GM04504 (cell line): ENCODE data around the gene SDHAF1.
A peak's percentile ranks its signal among the peaks of the same experiment; 100 is the strongest.
"Not testable (repeated sequence)": the region's sequence is repeated elsewhere in the genome, so short reads cannot be mapped to it uniquely, and the experiment has no call there.

Source experiments
- DNase-seq: peaks from one replicate; pipeline ENCODE4 v3.0.0-alpha.2; 2012; ENCODE audit warnings: low read depth

SDHAF1 gene

GRCh38 chr19:35995048-35995993 lies at the start of gene SDHAF1:
Gene SDHAF1, plus strand, starts transcription at chr19:35995188. Its CDS starts 87 bp downstream, at chr19:35995275.
- peak; percentile 79 for DNase-seq

- no peak for DNase-seq
Observed at GRCh38 chr19:35946203-35946602, 48.8 kb upstream of the SDHAF1 start.

- DNase-seq, result no peak
Observed at GRCh38 chr19:35949131-35949530, 45.9 kb upstream of the SDHAF1 start.

GRCh38 chr19:35955881-35956634 lies 38.9 kb upstream of the SDHAF1 start:
- no peak for DNase-seq

GRCh38 chr19:35957411-35957810 lies 37.6 kb upstream of the SDHAF1 start:
- DNase-seq, result not testable (repeated sequence)

- DNase-seq, result no peak
Observed at GRCh38 chr19:35958660-35959039, 36.3 kb upstream of the SDHAF1 start.

GRCh38 chr19:35959040-35959967 lies 35.7 kb upstream of the SDHAF1 start:
- no peak for DNase-seq

GRCh38 chr19:35959968-35960320 lies 35.0 kb upstream of the SDHAF1 start:
- DNase-seq, result no peak

- DNase-seq, result no peak
Observed at GRCh38 chr19:35960432-35960972, 34.5 kb upstream of the SDHAF1 start.

- DNase-seq, result peak; percentile 27
Observed at GRCh38 chr19:35963514-35963913, 31.5 kb upstream of the SDHAF1 start.

GRCh38 chr19:35966771-35967170 lies 28.2 kb upstream of the SDHAF1 start:
- DNase-seq, result no peak

GRCh38 chr19:35973487-35973886 lies 21.5 kb upstream of the SDHAF1 start:
- no peak for DNase-seq

GRCh38 chr19:35975608-35976214 lies 19.3 kb upstream of the SDHAF1 start:
- no peak for DNase-seq

- DNase-seq, result no peak
Observed at GRCh38 chr19:35977446-35978222, 17.4 kb upstream of the SDHAF1 start.

GRCh38 chr19:35978271-35978670 lies 16.7 kb upstream of the SDHAF1 start:
- no peak for DNase-seq

GRCh38 chr19:35978832-35979365 lies 16.1 kb upstream of the SDHAF1 start:
- DNase-seq, result no peak

- DNase-seq, result not testable (repeated sequence)
Observed at GRCh38 chr19:35980997-35981396, 14.0 kb upstream of the SDHAF1 start.

- DNase-seq, result no peak
Observed at GRCh38 chr19:35983177-35983576, 11.8 kb upstream of the SDHAF1 start.

GRCh38 chr19:35986111-35986510 lies 8.9 kb upstream of the SDHAF1 start:
- no peak for DNase-seq
